Upper lobe of right lung (tissue), 1 donor: Measurements from ENCODE around the gene ADAP1. TPM values are rescaled to one million over a fixed set of nuclear protein-coding genes. Genes with fewer than 3 reads are reported as not detected.

Experiments
- ATAC-seq: fragments of 200-7000 bp; cut with Tn5 transposase; one replicate; pipeline ENCODE4 v1.9.1; 2020; ENCODE audit warnings: mild to moderate bottlenecking, moderate library complexity
- DNase-seq: peaks from one replicate; pipeline ENCODE4 v3.0.0-alpha.2; 2020
- H3K27ac ChIP-seq: fragments of 200-600 bp; one replicate; pipeline ENCODE4 v1.8.0; 2022
- H3K27me3 ChIP-seq: fragments of 200-600 bp; one replicate; pipeline ENCODE4 v1.8.0; 2022; ENCODE audit warnings: mild to moderate bottlenecking
- H3K36me3 ChIP-seq: fragments of 200-600 bp; one replicate; pipeline ENCODE4 v1.8.0; 2022
- H3K4me1 ChIP-seq: fragments of 200-600 bp; one replicate; pipeline ENCODE4 v1.8.0; 2022
- H3K4me3 ChIP-seq: fragments of 200-600 bp; one replicate; pipeline ENCODE4 v1.8.0; 2022; ENCODE audit warnings: mild to moderate bottlenecking
- H3K9me3 ChIP-seq: fragments of 200-600 bp; one replicate; pipeline ENCODE4 v1.8.0; 2022
- CTCF ChIP-seq: fragments of 200-600 bp; IDR thresholded peaks from one replicate; pipeline ENCODE4 v1.8.0; 2022; ENCODE audit warnings: antibody characterized with exemption
- intact Hi-C: fragments of 100-400 bp; cut with DNase I; formaldehyde crosslinking; loops from one replicate; pipeline ENCODE4 v1.11.0; 2022
- total RNA-seq: library from RNA; stranded (reverse); fragmentation: NEBNext Ultra II Directional; extraction: Animal tissue kit (Norgen Biotek cat#: 25700); gene quantifications from one replicate; pipeline ENCODE4 v1.2.1, GENCODE V29; 2021
- donor health status: DM: no; HTN: yes; CAD: no; lungs with severe emphysema.

ADAP1 gene
- total RNA-seq, 1 donor from 2014 or later, result 30.7 TPM

DNA sequence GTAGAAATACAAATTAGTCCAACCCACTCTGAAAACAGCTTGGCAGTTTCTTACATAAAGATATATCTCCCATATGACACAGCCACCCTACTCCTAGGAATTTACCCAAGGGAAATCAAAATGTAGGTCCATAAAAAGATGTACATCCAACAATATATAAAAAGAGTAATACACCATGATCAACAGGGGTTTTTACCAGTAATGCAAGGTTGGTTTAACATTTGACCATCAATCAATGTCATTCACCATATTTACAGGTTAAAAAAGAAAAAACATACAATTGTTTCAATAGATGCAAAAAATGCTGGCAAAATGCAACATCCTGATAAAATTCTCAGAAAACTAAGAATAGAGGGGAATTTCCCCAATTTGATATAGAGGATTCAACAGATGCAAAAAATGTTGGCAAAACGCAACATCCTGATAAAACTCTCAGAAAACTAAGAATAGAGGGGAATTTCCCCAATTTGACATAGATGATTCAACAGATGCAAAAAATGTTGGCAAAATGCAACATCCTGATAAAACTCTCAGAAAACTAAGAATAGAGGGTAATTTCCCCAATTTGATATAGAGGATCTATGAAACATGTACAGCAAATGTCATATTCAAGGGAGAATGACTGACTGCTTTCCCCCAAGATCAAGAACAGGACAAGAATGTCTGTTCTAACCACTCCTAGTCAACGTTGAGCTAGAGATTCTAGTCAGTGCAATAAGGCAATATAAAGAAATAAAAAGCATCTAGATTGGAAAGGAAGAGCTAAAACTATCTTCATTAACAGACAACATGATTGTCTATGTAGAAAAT, 13.7 kb downstream of the ADAP1 start:
- H3K9me3 ChIP-seq, result no peaks in the 10 kb centered on the region
- no peak for TF ChIP-seq CTCF
- intact Hi-C loops, result no loop called here
- ATAC-seq, result no peak
- no peak for DNase-seq
- H3K27ac ChIP-seq, result no peak overlapping the region
- H3K4me3 ChIP-seq, result no peak overlapping the region
- no peaks in the 10 kb centered on the region for H3K27me3 ChIP-seq
- no peaks in the 10 kb centered on the region for H3K4me1 ChIP-seq
- no peaks in the 10 kb centered on the region for H3K36me3 ChIP-seq

- Histone ChIP-seq H3K27ac (no peak overlapping the region), H3K4me3 (no peak overlapping the region), H3K36me3 (no peaks in the 10 kb centered on the region), H3K9me3 (no peaks in the 10 kb centered on the region), H3K27me3 (no peaks in the 10 kb centered on the region), H3K4me1 (no peaks in the 10 kb centered on the region)
- DNase-seq (no peak), ATAC-seq (no peak)
- intact Hi-C loops, result no loop called here
- TF ChIP-seq CTCF, result no peak
Measured at GRCh38 chr7:939843-940242, 14.6 kb downstream of the ADAP1 start.

GRCh38 chr7:938546-939185, 15.8 kb downstream of the ADAP1 start:
- Histone ChIP-seq H3K36me3 (no peaks in the 10 kb centered on the region), H3K4me1 (no peaks in the 10 kb centered on the region), H3K4me3 (no peak overlapping the region), H3K27ac (no peak overlapping the region), H3K9me3 (no peaks in the 10 kb centered on the region), H3K27me3 (no peaks in the 10 kb centered on the region)
- ATAC-seq (no peak), DNase-seq (peak; percentile 51)
- intact Hi-C loops, result no loop called here
- no peak for TF ChIP-seq CTCF

DNA sequence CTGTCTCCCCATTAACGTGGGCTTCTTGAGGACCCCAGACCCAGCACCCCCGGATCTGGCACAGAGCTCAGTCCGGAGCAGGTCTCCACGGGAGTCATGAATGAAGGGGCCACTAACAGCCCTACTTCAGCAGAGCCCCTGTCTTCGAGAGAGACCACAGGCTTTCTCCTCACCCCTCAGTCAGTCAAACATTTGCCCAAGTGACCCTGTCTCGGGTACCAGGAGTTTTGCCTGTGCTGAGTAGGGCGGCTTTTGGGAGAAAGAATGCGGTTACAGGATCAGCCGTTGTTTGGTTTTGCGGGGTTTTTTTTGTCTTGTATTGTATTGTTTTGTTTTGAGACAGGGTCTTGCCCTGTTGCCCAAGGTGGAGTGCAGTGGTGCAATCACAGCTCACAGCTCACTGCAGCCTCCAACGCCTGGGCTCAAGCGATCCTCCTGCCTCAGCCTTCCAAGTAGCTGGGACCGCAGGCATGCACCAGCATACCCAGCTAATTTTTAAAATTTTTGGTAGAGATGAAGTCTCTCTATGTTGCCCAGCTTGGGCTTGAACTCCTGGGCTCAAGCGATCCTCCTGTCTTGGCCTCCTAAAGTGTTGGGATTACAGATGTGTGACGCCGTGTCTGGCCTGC, 16.5 kb downstream of the ADAP1 start:
- intact Hi-C loops, result no loop called here
- no peaks in the 10 kb centered on the region for H3K36me3 ChIP-seq
- H3K4me1 ChIP-seq, result no peaks in the 10 kb centered on the region
- TF ChIP-seq CTCF, result no peak
- H3K9me3 ChIP-seq, result no peaks in the 10 kb centered on the region
- ATAC-seq (no peak), DNase-seq (peak; percentile 26)
- H3K27ac ChIP-seq, result no peak overlapping the region
- no peak overlapping the region for H3K4me3 ChIP-seq
- no peaks in the 10 kb centered on the region for H3K27me3 ChIP-seq

DNA sequence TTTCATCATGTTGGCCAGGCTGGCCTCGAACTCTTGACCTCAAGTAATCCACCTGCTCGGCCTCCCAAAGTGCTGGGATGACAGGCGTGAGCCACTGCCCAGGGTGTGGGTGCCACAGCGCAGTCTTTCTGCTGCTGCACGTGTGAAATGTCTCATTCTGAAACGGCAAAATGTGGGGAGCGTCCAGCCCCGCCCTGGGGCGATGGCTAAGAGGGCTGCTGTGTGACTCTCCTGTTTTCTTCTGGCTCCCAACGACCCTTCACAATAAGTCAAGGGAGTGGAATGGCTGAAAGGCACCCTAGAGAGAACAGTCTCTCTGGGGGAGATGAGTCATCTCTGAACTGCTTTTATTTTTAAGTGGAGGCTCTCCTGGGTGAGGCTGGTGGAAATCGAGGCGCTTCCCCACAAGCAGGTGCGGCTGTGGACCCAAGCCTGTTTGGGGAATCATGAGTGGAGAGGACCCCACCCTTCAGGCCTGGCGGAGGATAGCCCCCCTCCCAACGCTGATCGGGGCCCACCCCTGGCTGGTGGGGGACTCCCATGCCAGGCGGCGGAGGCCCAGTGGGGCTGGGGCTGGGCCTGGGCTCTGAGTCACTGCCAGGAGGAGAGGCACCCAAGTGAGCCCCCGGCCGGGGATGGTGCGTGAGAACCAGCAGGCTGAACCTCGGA, 18.0 kb downstream of the ADAP1 start:
- DNase-seq (peak; percentile 55), ATAC-seq (peak; percentile 13)
- Histone ChIP-seq H3K4me1 (no peaks in the 10 kb centered on the region), H3K27ac (no peak overlapping the region), H3K36me3 (no peaks in the 10 kb centered on the region), H3K27me3 (no peaks in the 10 kb centered on the region), H3K9me3 (no peaks in the 10 kb centered on the region), H3K4me3 (no peak overlapping the region)
- intact Hi-C loops, result no loop called here
- no peak for TF ChIP-seq CTCF
